GM21515 (cell line): ENCODE data around the gene PDPR.
"Not testable (repeated sequence)": the region's sequence is repeated elsewhere in the genome, so short reads cannot be mapped to it uniquely, and the experiment has no call there.

Experiments used
- ATAC-seq: cut with Tn5 transposase; IDR thresholded peaks from one replicate; pipeline ENCODE4 v1.9.1; 2021; ENCODE audit not compliant: unreplicated experiment

The PDPR gene

DNA sequence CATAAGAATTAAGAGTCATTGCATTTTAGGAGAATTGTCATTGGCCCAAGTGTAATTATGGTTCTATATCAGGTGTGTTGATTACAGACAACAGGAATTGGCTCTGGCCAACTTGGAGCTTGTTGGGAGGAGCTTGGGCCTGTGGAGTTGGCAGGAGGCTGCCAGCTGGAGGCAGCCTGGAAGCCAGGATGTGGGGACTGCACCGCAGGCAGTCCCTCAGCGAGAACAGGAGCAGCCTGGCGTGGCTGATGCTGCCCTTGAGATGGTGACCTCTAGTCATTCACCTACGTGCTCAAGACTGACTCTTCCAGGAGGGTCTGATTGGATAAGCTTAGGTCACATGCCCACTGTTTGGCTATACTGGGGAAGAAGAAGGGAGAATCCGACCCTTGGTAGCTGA lies 13.6 kb downstream of the PDPR start:
- ATAC-seq = not testable (repeated sequence)

GRCh38 chr16:70128844-70129243 lies 14.7 kb downstream of the PDPR start:
- ATAC-seq = not testable (repeated sequence)

DNA sequence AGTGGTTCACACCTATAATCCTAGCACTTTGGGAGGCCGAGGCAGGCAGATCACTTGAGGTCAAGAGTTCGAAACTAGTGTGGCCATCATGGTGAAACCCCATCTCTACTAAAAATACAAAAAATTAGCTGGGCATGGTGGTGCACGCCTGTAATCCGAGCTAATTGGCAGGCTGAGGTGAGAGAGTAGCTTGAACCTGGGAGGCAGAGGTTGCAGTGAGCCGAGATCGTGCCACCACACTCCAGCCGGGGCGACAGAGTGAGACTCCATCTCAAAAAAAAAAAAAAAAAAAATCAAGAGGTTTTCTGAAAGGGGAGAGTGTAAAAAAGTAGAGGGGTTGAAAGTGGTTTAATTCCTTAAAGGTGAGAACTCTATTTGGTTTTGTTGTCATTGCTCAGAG lies 21.7 kb downstream of the PDPR start:
- not testable (repeated sequence) for ATAC-seq

DNA sequence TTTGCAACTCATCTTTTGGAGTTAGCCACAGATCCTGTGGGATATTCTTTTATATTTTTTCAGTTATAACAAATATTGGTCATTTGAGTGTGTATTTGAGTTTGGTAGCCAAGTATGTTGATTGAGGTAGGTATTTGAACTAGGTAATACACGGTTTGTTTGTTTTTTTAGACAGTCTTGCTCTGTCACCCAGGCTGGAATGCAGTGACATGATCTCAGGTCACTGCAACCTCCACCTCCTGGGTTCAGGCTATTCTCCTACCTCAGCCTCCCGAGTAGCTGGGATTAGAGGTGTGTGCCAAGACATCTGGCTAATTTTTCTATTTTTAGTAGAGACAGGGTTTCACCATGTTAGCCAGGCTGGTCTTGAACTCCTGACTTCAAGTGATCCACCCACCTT lies 22.5 kb downstream of the PDPR start:
- not testable (repeated sequence) for ATAC-seq

- not testable (repeated sequence) for ATAC-seq
Observed at GRCh38 chr16:70142739-70143138, 28.6 kb downstream of the PDPR start.

GRCh38 chr16:70143231-70143895 lies 29.2 kb downstream of the PDPR start:
- ATAC-seq = not testable (repeated sequence)

DNA sequence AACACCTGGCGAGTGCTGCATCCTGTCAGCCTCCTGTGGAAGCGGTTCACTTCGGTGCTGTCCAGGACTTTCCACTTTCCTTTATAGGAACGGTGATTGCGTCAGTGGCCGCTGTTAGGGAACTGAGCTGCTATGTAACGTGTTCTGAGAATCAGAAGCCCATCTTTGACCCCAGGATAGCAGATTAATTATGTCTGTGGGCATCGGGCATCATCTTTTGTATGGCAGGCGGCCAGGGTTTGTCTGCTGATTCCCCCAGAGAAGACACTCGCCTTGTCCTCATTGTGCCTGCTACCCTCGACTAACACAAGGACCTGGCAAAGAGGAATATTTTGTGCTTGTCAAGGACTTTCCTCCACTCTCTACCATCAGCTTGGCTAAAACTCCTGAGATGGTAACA lies 33.7 kb downstream of the PDPR start:
- ATAC-seq = not testable (repeated sequence)

- ATAC-seq = not testable (repeated sequence)
Observed at GRCh38 chr16:70148453-70148852, 34.3 kb downstream of the PDPR start.

- ATAC-seq = not testable (repeated sequence)
Observed at GRCh38 chr16:70149296-70149695, 35.2 kb downstream of the PDPR start.

DNA sequence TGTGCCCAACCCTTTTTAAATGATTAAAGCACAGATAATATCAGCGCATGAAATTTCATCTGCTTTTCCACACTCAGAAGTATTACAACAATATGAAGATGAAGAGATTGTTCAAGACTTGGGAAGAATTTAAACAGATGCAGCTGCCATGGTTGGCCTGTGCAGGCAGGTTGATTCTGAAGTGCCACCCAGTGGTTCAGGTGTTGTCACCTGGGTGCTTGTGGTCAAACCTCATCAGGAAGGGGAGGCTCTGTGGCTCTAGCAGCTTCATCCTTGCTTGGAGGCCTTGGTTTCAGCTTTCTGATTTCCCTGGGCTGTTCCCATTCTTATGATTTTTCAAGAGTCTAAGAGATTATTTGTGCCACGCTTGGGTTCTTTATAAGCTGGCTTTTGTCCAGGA lies 37.3 kb downstream of the PDPR start:
- ATAC-seq = no peak

- ATAC-seq = no peak
Observed at GRCh38 chr16:70151941-70152509, 37.9 kb downstream of the PDPR start.

- ATAC-seq = no peak
Observed at GRCh38 chr16:70152578-70153302, 38.6 kb downstream of the PDPR start.

DNA sequence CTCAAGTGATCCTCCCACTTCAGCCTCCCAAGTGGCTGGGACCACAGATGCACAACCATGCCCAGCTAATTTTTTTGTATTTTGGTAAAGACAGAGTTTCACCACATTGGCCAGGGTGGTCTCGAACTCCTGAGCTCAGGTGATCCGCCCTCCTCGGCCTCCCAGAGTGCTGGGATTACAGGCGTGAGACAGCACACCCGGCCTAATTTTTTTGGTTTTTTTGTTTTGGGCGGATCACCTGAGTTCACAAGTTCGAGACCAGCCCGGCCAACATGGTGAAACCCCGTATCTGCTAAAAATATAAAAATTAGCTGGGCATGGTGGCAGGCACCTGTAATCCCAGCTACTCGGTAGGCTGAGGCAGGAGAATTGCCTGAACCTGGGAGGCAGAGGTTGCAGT lies 40.6 kb downstream of the PDPR start:
- not testable (repeated sequence) for ATAC-seq

DNA sequence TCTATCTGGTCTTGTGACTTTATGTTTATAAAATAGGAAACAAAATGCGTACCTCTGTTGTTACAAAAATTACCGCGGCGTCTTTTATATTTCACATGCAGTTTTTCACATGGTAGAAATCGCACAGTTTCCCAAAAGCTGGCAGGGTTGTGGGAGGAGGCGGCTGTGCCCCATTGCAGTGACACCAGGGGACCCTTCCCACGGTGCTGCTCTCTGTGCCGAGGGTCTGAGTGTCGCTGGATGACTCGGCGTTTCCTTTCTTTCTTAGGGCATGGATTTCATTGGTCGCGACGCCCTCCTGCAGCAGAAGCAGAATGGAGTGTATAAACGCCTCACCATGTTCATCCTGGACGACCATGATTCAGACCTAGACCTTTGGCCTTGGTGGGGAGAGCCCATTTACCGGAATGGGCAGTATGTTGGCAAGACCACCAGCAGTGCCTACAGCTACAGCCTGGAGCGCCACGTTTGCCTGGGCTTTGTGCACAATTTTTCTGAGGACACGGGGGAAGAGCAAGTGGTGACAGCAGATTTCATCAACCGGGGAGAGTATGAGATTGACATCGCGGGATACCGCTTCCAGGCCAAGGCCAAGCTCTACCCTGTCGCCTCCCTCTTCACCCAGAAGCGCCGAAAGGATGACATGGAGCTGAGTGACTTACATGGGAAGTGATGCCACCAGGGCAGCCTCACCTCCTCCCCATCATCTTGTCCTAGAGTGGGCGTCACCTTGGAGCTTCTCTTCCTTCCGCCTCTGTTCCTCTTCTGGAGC lies 42.3 kb downstream of the PDPR start:
- no peak for ATAC-seq

DNA sequence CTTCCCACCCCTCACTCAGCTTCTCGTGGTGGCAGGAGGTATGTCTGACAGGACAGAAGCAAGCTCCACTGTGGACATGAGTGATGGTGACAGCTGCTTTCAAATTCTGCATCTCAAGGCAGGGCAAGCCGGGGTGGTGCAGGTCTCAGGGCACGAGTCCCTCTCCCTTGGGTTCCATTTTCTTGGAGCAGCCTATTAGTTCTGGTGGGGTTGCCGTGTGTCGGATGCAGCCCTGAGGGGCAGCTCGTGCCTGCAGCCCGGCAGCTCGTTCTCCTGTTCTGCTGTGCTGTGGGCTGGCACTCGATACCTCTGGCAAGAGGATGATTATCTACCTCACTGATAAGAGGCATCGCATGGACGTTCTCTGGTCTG lies 43.0 kb downstream of the PDPR start:
- no peak for ATAC-seq

GRCh38 chr16:70157477-70158260 lies 43.5 kb downstream of the PDPR start:
- no peak for ATAC-seq

- no peak for ATAC-seq
Observed at GRCh38 chr16:70158261-70158939, 44.3 kb downstream of the PDPR start.

- no peak for ATAC-seq
Observed at GRCh38 chr16:70159355-70160348, 45.5 kb downstream of the PDPR start.

- no peak for ATAC-seq
Observed at GRCh38 chr16:70160388-70160787, 46.3 kb downstream of the PDPR start.
